Stimulated activated CD8-positive, alpha-beta memory T cell treated with anti-CD3 and anti-CD28 coated beads, Interleukin-2, amount 100 ng/mL, for 1 hour (primary cell): Measurements from ENCODE around the gene EIF4EBP2.

ENCODE experiments used
- DNase-seq, 2 donors: peaks; one replicate each; pipeline ENCODE4 v3.0.0-alpha.2; 2020; ENCODE audit warnings: low read depth in 2 of 2

Gene EIF4EBP2

DNA sequence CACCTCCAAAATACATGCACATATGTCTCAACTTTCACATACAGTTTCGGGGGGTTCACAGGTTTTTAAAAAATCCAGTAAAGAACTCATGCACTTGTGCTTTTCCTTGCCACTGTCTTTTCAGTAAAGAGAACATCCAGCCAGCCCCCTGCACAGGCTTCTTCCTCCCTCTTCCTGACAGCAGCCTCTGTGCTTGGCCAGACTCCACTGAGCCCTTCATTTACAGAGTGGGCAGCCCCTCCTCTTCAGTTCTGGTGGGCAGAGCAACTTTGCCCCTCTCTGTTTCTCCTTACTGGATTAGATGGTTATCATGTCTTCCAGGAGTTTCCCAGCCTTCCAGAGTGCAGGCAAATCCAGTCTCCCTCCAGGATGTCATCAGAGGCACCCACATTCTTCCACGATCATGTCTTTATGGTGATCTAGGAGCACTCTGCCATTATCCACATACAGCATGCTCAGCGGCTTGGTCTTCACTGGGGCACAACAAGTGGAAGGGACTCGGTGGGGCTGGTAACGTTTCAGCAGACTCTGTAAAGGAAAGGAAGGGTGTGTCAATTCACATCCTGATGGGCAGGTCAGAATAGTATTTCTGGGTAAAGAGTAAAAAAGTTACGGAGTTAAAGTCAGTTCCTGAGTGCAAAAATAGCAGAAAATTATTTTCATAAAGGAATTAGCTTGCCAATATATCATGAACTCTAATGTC lies 28.8 kb downstream of the EIF4EBP2 start:
- no peak for DNase-seq

- DNase-seq, result no peak
Observed at GRCh38 chr10:70433581-70434280, 29.8 kb downstream of the EIF4EBP2 start.

DNA sequence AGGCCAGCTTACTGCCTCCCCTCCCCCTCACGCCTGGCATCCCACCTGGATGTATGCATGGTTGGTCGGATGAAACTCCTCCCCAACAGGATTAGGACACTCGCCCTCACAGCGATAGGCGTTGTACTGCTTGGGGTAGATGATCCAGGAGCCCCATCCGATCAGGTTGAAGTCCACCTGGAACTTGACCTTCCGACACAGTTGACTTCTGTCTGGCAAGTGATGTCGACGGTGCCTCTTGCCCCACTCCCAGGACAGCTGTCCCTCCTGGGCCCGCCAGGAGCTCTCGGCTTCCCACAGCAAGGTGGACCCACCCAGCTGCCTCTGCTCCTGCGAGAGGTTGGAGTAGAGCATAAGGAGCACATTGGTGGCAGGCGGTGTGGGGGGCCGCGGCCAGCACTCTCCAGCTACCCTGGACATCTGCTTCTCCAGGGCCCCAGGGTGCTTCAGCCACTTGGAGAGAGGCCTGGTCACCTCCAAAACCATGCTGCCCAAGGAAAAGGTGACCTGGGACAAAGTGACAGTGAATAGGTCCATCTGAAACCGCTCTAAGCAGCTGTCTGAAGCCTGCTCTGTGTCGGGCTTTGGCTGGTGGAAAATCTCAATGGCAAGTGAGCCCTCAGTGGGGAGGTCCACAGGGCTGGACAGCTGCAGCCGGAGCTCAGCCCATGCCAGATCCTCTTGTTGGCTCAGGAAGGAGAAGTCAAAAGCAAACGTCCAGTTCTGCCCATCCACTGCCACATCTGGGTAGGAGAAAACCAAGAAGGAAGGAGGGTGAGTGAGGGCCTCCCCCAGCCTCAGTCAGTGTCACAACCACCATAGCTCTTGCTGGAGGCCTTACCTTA lies 31.5 kb downstream of the EIF4EBP2 start:
- DNase-seq, result no peak

DNA sequence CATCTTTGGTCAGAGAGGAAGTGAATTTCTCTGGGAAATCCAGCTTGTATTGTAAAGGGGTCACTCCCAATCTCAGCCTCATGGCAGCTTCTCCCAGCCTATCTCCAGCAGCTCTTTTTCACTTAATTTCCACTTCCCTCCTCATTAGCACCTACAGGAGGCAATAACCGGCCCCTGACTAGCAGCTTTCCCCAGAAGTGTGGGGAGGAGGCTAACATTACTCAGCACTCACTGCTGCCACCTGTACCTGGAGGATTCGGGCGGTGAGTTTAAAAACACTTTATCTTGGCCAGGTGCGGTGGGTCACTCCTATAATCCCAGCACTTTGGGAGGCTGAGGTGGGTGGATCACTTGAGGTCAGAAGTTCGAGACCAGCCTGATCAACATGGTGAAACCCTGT lies 33.8 kb downstream of the EIF4EBP2 start:
- DNase-seq, result no peak

DNA sequence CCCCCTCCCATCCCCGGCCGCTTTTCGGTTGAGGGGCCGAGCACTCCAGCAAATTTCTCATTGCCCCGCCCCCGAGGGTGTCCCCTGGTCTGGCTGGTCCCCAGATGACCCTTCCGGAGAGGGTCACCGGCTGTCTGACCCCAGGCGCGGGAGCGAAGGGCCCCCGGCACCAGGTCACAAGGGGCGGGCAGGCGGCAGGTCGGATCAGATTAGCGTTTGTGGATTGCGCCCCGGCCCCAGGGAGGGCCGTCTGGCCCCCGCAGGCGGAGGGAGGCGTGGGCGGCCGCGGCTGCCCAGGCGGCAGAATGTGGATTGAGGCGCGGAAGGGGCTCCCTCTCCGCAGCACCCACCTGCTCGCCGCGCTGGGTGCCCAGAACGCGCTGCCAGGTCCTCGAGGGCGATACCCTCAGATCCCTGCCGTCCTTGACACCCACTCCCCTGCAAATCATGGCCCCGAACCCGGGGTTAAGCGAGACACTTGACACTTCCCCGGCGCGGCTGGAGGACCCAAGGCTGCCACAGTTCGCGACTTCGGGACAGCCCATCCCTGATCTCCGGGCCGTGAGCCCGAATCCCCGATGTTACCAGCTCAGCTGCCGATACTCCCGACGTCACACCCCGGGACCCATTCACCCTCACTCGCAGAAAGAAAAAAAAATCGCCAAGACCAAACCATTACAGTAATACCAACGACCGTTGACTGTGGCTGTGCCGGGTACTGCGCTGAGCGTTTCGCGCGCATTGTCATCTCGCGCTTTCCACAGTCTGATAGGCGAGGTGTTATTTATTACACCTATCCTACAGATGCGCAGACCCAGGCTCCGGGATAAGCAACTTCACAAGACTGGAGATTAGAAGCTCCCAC lies 36.6 kb downstream of the EIF4EBP2 start:
- no peak for DNase-seq

DNA sequence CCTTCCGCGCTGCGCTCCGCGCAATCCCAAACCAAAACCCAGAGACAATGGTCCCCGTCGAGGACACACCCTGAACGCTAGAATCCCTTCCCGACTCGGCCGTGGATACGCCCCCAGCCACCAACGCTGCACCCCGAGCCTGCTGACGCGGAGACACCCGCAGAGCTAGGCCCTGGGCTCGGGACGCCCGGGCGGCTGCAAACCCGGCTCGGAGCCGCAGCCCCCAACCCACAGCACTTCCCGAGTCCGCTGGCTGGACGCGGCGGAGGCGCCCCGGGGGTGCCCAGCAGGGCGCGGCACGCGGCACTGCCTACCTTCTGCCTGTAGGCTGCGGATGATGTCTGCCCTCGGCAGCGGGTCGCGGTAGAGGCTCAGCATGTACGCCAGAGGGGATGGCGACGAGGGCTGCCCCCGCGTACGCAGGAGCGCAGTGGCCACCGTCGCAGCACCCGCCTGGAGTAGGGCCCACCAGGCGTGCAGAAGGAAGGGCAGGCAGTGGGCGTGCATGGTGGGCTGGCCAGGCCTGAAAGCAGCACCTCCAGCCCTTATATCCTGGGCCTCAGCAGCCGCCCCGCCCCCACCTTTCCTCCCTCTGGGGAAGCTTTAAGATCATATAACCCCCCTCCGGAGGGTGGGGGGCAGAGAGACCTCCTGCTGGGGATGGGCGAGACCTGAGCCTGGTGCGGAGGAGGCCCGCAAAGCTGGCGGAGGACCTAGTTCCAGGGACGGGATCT lies 37.4 kb downstream of the EIF4EBP2 start, which contains the start of gene NODAL:
Gene NODAL, minus strand, starts transcription at position 521 of the 734 bp plus-strand sequence. Its CDS starts 14 bp downstream, at position 507.
- DNase-seq, result no peak

- no peak for DNase-seq
Observed at GRCh38 chr10:70441895-70442309, 38.0 kb downstream of the EIF4EBP2 start.

DNA sequence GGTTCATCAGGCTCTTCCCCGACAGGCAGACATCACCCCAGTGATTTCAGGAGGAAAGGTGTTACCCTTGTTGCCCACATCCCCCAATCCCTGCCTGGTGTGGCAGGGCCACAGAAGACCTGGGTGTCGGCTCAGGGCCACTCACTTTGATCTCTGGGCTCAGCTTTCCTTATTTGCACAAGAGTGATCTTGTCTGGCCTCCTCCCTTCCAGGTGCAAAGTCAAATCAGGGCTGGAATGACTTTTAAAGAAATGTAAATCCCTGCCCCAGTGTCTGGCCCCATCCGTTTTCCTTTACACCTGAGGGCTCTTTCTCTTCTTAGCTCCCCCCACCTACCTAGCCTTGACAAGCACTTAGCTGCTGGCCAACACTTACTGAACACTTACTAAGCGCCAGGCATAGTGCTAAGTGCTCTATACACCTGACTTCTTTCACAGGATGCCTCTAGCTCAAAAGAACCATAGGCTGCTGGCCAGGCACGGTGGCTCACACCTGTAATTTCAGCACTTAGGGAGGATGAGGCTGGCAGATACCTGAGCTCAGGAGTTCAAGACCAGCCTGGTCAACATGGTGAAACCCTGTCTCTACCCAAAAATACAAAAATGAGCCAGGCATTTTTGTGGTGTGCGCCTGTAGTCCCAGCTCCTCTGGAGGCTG lies 38.5 kb downstream of the EIF4EBP2 start:
- DNase-seq, result no peak

GRCh38 chr10:70444744-70445143 lies 40.8 kb downstream of the EIF4EBP2 start:
- DNase-seq, result no peak

DNA sequence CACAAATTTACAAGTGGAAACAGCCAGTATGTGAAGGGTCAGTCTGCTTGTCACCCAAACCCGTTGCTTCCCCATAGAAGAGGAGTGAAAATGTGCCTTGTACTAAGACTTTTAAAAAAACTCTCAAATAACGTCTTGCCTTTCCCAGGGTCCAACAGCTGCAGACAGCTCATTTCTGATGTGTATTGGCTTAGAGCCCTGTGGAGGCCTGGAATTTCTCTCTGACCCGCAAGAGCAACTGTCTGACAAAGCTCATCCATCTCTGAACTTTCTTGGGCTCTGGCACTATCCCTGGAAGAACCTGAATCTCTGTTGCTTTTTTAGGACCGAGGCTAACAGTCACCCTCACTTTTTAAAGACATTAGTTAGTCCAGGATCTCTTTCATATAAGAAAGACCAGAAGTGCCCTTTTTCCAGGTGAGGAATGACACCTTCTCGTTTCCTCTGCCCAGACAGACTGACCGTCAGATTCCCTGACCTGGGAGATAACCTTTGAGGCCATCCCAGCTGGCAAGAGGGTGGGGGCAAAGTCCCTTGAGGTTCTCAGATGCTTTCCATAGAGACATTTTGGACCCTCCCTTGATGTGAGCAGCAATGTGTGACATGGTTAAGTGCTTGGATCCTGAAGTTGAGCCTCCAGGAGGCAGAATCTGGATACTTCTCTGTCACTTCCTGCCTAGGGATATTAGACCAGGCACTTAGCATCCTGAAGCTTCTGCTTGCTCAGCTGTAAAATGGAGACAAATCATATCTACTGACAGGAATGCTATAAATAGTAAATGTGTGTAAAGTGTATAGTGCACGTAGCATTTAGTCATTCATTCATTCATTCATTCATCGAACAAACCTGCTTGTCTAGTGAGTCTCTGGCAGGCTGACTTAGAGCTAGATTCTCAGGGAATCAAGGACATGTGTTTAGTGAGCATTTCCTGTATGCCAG lies 42.0 kb downstream of the EIF4EBP2 start:
- DNase-seq, result no peak

DNA sequence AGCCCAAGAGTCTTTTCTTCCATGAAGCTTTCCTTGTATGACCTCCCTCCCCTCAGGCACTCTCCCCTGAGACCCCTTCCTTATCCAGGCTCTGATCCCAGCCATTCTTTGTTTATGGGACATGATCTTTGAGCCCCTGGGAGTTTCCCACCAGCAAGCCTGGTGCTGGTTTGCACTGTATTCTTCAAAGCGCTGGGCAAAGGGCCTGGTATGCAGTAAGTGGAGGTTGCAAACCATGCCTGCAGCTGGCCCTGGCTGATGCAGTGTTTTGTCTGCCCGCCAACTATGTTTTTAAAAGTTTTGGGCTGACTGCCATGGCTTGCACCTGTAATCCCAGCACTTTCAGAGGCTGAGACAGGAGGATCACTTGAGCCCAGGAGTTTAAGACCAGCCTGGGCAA lies 44.3 kb downstream of the EIF4EBP2 start:
- no peak for DNase-seq

GRCh38 chr10:70455213-70455630 lies 51.3 kb downstream of the EIF4EBP2 start:
- no peak for DNase-seq

- no peak for DNase-seq
Observed at GRCh38 chr10:70456164-70456563, 52.2 kb downstream of the EIF4EBP2 start.

- DNase-seq, result no peak
Observed at GRCh38 chr10:70457759-70458305, 53.9 kb downstream of the EIF4EBP2 start.

DNA sequence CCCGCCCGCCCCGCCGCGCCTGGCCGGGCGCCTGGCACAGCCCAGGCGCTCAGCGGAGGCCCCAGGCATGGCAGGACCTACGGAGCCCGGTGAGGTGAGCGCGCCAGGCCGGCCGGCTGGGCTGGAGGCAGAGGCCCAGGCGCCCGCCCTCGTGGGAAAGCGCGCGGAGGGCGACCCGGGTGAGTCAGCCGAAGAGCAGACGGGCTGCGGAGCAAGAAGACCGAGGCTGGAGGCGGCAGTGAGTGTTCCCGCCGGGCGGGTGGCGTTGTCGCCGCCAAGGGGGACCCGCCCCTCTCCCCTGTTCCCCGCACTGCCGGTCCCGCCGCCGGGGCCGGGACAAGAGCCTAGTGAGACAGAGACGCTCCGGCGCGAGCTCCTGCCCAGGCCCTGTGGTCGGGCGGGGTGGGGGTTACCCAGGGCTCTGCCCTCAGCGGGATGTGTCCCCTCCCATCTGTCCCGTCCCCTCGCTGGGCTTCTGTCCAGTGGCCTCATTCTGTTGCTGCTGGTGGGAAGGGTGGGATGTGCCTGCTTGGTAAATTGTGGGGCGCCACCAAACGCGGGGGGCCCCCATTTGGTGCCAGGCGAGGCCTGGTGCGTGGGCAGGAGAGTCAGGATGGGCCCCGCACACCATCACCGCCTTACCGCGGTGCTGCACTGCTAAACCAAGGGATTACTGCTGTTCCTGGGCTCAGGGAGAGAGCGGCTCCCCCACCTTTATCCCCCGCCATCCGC lies 54.5 kb downstream of the EIF4EBP2 start:
- DNase-seq, result no peak

GRCh38 chr10:70459061-70459773 lies 55.3 kb downstream of the EIF4EBP2 start:
- no peak for DNase-seq

DNA sequence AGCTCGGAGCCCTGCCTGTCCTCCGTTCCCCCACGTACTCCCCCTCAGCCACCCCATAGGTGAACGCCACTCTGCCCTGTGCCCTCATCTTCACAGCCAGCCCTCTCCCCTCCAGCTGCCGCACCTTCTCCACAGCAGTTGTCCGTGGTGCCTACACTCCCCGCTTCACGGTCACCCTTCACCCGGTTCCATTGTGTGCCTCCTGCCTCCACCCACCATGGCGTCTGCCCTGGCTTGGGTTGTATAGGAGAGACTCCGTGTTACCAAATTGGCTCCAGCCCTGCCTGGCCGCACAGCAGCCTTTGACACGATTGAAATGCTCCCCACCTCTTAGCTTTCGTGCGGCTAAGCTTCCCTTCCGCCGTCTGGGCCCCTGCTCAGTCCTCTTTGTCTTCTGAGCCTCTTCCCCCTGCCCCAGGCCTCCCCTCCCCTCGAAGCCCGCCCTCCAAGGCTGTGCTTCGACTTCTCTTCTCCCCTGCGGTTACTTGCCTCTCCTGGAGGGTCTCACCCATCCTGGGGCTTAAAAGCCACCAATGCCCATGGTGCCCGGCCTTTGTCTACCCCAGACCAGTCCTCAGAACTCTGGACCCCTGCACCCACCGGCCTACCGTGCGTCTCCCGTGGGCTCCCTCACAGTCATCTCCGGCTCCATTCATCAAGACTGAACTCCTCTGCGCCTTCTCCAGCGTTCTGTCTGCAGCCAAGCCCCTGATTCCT lies 56.0 kb downstream of the EIF4EBP2 start:
- no peak for DNase-seq
